NCI-H187 (cell line): ENCODE data around the gene ARHGAP19.
"Not testable (repeated sequence)": the region's sequence is repeated elsewhere in the genome, so short reads cannot be mapped to it uniquely, and the experiment has no call there.

Experiments
- DNase-seq, 2 experiments: peaks; one replicate each; lab custom pipeline; 2025; lab: John Stamatoyannopoulos, UW

Gene ARHGAP19

DNA sequence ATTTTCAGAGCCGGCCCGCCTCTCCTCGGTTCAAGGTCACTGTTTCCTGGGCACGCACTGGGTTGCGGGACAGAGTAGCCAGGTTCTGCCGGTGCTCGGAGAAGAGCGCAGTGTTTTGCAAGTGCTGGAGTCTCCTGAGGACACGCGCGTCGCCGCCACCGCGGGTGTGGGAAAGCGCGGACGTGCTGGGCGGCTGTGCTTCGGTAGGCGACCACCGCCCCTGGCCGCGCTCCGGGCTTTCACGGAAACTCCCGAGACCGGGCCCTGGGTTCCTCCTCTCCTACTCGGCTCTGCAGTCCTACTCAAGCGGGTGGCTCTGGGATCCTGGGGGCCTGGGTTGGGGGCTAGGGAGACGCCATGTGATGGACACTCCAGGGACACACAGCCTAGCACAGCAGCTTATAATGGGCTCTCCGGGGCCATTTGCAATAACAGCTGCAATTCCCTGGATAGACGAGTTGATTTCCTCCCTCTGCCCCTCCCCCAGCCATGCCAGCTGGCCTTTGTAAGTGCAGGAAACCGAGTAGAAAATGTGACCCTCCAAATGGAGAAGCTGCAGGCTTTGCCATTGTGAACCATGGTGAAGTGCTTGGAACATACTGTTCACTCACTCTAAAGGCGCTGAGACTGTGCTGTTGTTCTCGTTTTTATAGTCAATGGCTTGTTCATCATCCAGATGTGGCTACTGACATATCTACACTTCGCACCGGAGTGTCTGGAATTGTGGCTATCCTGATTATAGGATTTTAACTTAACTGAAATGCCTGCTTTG lies 28.8 kb upstream of the ARHGAP19 start:
- peak; percentile 34 to 46 for DNase-seq

DNA sequence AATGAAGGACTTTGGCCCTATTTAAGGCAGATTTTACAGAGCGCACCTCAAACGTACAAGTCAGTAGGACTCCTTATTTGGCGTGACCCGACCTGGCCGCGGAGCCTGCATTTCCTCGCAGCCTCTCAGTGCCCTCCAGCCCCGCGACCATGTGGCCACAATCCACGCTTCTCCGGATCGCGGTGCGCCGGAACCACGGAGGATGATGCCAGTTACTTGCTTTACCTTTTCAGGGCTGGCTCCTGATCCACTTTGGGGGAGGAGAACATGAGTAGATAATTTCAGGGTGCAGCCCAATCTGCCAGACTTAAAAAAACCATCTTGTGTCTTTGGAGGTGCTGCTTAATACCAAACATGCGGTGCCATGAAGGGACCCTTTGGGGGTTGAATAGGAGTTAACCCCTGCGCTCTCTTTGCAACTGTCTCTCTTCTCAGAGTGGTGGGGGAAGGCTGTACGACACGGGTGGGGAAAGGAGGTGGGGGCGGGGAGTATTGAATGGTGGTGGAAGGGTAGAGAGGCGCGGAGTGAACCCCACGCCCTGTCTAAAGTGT lies 28.1 kb upstream of the ARHGAP19 start:
- no peak for DNase-seq

DNA sequence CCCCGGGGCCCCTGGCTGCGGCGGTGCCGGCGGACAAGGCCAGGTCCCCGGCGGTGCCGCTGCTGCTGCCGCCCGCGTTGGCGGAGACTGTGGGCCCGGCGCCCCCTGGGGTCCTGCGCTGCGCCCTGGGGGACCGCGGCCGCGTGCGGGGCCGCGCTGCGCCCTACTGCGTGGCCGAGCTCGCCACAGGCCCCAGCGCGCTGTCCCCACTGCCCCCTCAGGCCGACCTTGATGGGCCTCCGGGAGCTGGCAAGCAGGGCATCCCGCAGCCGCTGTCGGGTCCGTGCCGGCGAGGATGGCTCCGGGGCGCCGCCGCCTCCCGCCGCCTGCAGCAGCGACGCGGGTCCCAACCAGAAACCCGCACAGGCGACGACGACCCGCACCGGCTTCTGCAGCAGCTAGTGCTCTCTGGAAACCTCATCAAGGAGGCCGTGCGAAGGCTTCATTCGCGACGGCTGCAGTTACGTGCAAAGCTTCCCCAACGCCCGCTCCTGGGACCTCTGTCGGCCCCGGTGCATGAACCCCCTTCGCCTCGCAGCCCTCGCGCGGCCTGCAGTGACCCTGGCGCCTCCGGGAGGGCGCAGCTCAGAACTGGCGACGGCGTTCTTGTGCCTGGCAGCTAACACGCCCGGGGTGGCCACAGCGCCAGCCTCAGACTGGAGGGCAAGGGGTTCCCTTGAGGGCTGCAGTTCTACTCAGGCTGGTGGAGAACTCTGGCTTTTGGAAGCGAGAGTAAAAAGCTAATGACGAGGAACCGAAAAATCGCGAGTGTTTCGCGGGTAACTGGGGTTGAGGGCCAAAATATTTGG lies 27.4 kb upstream of the ARHGAP19 start:
- DNase-seq: peak in 1 of 2 experiments; percentile 8

DNA sequence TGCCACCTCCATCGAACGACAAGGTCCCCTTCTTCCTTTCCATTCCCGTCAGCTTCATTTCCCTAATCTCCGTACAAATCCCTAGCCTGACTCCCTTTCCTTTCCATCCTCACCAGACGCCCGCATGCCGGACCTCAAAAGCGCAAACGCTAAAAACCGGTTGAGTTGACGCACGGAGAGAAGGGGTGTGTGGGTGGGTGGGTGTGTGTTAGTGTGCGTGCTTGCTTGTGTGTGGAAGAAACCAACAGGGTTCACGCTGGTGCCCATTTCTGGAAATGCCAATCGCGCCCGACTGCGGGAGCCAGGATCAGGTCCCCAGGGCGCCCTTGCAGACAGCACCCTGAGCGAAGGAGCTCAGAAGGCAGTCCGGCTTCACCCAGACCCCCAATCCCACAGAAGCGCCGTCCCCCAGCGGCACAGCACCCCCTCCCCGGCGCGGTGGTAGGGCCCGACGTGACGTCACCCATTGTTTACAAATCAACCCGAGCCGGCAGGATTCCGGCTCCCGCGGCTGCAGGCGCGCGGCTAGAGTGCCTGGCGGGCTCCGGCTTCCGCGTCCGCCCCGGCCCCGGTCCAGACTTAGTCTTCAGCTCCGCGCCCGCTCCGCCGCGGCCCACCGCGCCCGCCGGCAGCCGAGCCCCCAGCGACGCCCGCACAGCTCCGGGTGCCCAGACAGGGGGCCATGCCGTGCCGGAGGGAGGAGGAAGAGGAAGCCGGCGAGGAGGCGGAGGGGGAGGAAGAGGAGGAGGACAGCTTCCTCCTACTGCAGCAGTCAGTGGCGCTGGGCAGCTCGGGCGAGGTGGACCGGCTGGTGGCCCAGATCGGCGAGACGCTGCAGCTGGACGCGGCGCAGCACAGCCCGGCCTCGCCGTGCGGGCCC lies 26.6 kb upstream of the ARHGAP19 start, which contains the start of gene FRAT1:
Gene FRAT1 (plus strand): TSS at position 500 of the 880 bp plus-strand sequence. CDS start 183 bp downstream, at position 683.
- DNase-seq: peak; percentile 62 to 70

DNA sequence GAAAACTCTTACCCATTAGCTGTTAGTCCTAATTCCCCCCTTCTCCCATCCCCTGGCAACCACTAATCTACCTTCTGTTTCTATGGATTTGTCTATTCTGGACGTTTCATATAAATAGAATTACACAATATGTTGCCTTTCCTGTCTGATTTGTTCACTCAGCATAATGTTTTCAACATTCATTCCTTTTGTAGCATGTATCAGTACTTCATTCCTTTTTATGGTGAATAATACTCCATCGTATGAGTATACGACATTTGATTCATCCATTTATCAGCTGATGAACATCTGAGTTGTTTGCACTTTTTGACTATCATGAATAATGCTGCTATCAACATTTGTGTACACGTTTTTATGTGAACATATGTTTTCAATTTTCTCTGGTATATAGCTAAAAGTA lies 22.2 kb upstream of the ARHGAP19 start:
- DNase-seq: no peak

DNA sequence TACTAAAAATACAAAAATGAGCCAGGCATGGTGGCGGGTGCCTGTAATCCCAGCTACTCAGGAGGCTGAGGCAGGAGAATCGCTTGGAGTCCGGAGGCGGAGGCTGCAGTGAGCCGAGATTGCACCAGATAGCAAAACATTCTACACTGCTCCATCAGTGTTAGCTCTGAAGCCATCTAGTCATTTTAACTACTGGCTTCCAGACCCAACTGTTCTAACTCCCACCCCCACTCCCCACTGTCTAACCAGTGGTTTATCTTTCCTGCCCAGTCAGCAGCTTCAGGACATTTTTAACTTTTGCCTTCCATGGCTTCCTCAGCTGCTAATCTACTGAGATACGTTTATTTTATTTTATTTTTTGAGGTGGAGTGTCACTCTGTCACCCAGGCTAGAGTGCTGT lies 20.5 kb upstream of the ARHGAP19 start:
- no peak for DNase-seq

DNA sequence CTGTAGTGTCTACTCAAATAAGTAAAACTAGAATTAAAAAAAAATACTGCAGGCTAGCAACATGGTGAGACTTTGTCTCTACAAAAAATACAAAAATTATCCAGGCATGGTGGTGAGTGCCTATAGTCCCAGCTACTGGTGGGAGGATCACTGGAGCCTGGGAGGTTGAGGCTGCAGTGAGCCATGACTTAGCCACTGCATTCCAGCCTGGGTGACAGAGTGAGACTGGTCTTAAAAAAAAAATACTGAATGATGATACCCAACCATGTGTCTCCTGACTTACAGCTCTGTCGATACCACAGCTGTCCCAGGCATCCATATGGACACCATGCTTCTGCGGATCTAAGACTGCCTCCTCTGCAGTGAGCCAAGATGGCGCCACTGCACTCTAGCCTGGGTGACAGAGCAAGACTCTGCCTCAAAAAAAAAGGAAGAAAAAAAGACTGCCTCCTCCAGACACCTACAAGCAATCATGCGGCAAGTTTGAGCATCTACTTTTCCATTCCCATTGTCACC lies 18.7 kb upstream of the ARHGAP19 start:
- no peak for DNase-seq

DNA sequence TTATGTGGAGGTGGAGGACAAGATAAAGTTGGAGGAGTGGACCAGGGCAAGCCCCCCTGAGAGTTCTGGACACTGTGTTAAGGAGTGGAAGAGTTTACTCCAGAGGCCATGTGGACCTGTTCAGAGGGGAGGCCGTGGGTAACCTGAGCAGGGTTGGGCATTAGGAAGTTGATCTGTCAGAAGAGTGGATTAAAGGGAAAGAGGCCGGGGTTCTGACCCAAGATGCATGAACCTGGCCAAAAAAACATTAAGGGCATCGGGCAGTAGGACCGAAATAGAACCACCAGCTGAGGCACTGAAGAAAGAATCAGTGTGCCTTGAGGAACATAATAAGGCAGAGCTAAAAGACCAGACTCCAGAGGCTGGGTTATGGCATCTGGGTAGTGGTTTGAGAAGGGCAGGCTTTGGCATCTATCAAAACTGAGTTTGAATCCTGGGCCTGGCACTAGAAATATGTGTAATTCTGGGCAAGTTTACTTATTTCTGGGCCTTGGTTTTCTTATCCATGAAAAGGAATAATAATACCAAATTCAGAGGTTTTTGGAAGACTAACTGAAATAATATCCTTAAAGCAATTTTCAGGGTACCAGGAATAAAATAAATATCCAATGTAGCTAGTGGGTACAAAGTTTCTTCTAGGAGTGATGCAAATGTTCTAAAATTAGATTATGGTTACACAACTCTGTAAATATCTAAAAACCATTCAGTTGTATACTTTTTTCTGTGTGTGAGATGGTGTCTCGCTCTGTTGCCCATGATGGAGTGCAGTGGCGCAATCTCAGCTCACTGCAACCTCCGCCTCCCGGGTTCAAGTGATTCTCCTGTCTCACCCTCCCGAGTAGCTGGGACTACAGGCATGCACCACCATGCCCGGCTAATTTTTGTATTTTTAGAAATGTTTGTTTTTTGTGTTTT lies 15.7 kb upstream of the ARHGAP19 start:
- DNase-seq: no peak

DNA sequence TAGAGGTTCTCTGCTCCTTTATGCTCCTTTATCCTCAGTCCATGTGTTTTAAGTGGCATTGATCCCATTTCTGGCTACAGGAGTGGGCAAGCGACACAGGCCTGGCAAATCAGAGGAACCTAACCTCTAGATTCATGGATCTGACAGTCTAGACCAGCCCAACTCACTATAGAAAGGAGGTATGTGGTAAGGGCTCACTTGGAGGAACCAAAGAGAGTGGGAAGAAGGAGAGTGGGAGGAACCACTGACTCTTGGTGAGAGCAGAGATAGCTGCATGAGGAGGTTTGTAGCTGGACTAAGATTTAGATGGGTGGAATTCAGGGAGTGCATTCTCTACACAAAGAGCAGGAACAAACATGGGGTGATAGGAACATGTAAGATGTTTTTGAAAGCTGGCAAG lies 15.0 kb upstream of the ARHGAP19 start:
- no peak for DNase-seq

DNA sequence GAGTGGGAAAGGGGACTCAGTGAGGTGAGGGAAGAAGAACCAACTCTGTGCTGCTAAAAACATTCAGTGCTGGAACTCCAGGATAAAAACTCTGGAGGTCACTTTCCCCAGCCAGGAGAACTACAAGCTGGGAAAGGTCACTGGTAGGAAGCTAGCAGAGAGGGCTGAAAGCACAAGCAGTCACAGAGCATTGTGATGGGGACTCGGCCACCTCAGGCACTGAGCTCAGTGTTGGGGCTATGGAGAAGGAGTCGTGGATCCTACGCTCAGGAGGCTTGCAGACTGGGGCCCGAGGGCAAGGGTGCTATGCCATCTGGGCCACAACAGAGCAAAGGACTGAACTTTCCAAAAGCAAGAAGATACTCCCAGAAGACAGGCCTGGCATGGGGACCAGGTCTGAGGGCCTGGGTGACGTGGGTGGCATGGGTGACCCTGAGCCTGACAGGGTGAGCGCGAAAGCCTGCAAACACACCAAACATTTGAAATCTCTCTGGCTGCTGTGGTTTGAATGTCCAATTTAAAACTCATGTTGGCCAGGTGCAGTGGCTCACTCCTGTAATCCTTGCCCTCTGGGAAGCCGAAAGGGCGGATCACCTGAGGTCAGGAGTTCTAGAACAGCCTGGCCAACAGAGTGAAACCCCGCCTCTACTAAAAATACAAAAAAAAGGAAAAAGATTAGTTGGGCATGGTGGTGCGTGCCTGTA lies 9.8 kb upstream of the ARHGAP19 start:
- no peak for DNase-seq

DNA sequence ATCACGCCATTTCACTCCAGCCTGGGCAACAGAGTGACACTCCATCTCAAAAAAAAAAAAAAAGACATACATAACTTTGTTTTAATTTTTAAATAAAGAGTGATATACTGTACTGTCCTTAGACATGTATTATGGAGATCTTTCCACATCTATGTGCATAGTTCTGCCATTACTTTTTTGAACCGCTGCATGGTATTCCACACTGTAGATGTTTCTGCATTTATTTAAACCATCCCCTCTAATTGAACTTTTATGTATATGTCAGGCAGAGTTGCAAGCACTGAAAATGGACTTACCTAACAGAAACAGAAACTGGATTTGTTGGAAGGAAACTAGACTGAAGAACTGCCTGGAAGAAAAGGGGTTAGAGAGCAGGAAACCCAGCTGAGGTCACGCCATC lies 8.5 kb upstream of the ARHGAP19 start:
- no peak for DNase-seq

DNA sequence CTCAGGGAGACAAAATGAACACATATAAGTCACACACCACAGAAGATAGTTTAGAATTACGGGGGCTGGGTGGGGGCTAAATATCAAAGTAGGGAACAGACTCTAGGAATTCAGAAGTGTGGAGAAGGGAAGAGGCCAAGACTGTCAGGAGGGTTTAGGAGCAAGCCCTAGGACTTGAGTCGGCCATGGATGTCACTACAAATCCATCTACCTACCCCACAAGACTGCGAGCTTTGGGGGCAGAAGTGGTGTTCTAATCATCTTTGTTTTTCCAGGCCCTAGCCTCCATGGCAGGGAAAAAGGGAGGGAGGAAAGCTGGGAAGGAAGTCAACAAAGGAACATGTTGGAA lies 5.8 kb upstream of the ARHGAP19 start:
- DNase-seq: no peak

DNA sequence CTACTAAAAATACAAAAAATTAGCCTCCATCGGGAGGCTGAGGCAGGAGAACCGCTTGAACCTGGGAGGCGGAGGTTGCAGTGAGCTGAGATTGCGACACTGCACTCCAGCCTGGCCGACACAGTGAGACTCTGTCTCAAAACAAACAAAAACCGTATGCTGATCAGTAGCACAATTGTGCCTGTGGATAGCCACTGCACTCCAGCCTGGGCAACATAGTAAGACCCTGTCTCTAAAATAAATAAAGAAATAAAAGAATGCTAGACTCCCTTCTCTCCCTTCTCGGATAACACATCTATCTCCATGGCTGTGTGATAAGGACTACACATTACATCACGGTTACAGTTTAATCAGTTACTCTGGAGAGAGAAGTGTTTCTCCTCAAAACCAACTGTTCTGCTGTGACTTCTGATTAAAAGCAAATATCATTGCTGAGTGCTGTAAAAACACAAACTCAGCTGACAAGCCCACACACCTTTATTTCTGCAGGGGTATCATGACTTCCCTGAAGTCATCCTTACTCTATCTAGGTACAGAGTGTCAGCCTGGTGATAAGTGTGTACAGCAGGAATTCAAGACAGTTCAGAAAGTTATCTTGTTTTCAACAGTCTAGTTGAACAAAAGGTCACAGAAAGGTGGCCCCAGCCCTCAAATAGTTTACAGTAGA lies 5.3 kb upstream of the ARHGAP19 start:
- no peak for DNase-seq

DNA sequence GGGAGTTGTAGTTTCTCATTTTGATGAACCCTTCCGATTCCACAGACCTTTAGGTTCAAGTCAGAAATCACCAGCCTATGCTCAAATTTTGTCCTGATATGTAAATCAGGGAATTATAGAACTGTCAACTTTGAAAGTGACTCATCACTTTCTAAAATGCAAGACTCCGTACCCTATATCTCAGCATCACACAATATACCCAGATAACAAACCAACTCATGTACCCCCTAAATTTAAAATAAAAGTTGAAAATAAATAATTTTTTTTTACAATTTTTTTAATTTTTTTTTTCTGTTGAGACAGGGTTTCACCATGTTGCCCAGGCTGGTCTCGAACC lies 393 bp upstream of the ARHGAP19 start:
- no peak for DNase-seq

DNA sequence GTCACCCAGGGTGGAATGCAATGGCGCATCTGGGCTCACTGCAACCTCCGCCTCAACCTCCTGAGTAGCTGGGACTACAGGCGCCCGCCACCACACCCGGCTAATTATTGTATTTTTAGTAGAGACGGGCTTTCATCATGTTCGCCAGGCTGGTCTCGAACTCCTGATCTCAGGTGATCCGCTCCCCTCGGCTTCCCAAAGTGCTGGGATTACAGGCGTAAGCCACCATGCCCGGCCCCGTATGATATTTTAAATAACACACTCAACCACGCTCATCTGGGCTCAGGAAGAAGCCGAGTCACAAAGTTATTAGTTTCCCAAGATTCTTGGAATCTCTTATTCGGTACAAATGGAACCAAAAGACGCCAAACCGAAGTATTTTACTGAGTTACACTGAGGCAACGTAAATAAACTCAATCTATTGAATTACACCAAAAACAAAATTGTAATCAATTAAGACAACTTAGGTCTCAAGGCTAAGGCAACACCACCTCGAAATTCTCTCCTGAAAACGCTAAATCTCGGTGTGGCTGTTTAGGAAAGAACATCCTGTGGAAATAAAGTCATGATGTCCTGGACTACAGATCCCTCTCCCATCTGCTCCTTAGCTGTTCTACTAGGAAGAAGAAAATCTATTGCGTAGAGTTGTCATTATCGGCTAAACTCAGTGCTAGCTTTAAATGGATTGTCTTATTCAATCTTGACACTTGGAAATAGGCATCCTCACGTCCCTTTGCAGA lies 910 bp downstream of the ARHGAP19 start:
- no peak for DNase-seq

DNA sequence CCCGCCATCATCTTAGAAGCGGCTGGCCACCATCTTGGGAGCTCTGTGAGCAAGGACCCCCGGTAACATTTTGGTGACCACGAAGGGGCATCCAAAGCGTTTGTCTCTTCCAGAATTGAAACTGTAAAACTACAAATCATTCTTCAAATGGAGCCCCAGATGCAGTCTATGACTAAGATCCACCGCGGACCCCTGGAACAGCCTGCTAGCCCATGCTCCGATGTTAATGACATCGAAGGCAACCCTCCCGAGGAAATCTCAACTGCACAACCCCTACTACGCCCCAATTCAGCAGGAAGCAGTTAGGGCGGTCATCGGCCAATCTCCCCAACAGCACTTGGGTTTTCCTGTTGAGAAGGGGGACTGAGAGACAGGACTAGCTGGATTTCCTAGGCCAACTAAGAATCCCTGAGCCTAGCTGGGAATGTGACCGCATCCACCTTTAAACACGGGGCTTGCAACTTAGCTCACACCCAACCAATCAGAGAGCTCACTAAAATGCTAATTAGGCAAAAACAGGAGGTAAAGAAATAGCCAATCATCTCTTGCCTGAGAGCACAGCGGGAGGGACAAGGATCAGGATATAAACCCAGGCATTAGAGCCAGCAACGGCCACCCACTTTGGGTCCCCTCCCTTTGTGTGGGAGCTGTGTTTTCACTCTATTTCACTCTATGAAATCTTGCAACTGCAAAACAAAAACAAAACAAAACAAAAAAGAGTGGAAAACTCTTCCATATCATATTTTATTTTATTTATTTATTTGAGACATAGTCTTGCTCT lies 1.7 kb downstream of the ARHGAP19 start:
- not testable (repeated sequence) for DNase-seq

DNA sequence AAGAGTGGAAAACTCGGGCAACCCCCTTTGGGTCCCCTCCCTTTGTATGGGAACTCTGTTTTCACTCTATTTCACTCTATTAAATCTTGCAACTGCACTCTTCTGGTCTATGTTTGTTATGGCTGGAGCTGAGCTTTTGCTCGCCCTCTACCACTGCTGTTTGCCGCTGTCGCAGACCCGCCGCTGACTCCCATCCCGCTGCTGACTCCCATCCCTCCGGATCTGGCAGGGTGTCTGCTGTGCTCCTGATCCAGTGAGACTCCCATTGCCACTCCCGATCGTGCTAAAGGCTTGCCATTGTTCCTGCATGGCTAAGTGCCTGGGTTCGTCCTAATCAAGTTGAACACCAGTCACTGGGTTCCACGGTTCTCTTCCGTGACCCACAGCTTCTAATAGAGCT lies 2.4 kb downstream of the ARHGAP19 start:
- DNase-seq: not testable (repeated sequence)

DNA sequence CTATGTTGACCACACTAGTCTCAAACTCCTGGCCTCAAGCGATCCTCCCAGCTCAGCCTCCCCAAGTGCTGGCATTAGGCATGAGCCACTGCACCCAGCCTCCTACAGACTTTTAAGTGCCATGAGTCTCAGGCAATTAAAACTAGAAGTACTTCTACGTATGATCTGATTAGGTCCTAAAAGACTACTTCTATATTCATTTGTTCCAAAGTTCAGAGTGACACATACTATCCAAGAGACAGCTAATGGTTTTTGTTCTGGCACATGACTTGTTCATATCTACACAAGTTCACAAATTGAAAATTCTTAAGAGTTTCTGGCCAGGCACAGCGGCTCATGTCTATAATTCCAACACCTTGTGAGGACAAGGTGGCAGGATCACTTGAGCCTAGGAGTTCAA lies 11.7 kb downstream of the ARHGAP19 start:
- no peak for DNase-seq
